GM19467 (cell line): ENCODE measurements around the gene WDR86.

Source experiments
- ATAC-seq: cut with Tn5 transposase; IDR thresholded peaks from one replicate; pipeline ENCODE4 v1.9.1; 2021; ENCODE audit warnings: mild to moderate bottlenecking, moderate library complexity; ENCODE audit not compliant: unreplicated experiment

Gene WDR86

DNA sequence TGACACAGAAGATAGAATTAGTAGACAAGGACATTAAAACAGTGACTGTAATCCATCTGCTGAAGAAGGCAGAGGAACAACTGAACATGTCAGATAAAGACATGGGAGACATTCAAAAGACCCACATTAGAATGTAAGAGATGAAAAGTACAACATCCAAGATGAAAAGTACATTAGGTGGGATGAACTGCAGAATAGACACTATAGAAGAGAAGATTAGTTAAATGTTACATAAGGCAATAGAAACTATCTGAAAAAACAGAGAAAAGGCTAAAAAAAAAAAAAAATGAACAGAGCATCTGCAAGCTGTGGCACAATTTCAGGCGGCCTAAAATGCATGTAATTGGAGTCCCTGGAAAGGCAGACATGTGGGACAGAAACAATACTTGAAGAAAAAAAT, 46.7 kb downstream of the WDR86 start:
- ATAC-seq: no peak

GRCh38 chr7:151361193-151361959, 48.5 kb downstream of the WDR86 start:
- no peak for ATAC-seq

DNA sequence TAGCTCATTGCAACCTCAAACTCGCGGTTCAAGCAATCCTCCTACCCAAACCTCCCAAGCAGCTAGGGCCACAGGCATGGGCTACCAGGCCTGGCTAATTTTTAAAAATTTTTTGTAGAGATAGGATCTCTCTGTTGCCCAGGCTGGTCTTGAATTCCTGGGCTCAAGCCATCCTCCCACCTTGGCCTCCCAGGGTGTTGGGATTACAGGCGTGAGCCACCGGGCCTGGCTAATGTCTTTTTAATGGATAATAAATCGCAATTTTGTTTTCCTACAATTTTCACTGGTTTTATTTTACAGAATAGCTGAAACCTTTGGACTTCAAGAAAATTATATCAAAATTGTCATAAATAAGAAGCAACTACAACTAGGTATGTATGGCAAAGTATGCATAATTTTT, 57.3 kb downstream of the WDR86 start:
- ATAC-seq: no peak

GRCh38 chr7:151351967-151352366, 57.9 kb downstream of the WDR86 start:
- ATAC-seq: no peak

GRCh38 chr7:151351027-151351426, 58.8 kb downstream of the WDR86 start:
- no peak for ATAC-seq

- ATAC-seq: peak; percentile 41
These were observed 60.4 kb downstream of the WDR86 start for GRCh38 chr7:151349507-151349853.

DNA sequence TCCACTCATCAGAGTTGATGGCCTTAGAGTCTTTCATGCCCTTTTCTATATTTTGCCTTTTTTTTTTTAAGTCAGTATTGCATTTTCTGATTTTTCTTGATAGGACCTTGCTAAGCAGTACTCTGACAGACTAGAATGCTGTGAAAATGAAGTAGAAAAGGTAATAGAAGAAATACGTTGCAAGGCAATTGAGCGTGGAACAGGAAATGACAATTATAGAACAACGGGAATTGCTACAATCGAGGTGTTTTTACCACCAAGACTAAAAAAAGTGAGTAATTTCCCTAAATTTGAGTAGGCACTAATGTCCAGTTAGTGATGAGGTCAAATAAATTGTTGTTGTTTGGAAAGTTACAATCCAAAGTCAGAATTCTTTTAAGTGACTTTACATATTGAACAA, 60.9 kb downstream of the WDR86 start:
- no peak for ATAC-seq

- no peak for ATAC-seq
These were observed 62.6 kb downstream of the WDR86 start for GRCh38 chr7:151347200-151347599.

GRCh38 chr7:151346470-151346769, 63.4 kb downstream of the WDR86 start:
- ATAC-seq: no peak

GRCh38 chr7:151345576-151346469, 64.0 kb downstream of the WDR86 start:
- no peak for ATAC-seq

DNA sequence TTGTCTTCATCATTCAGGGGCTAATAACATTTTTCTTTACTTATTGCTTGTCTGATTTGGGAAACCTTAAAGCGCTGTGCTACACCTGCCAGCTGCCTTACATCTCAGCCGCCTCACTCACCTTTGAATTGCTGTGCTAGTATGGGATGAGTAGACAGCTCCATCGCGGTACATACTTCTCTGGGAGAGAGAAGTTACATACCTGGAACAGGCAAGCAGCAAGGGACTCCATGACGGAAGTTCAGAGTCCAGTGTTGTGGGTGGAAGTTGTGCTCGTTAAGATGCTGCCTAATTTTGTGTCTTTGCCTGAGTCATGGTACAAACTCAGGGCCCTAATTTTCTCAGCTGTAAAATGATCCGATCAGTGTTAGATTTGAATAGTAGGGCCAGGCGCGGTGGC, 66.3 kb downstream of the WDR86 start:
- no peak for ATAC-seq

- ATAC-seq: no peak
These were observed 67.0 kb downstream of the WDR86 start for GRCh38 chr7:151342811-151343210.

DNA sequence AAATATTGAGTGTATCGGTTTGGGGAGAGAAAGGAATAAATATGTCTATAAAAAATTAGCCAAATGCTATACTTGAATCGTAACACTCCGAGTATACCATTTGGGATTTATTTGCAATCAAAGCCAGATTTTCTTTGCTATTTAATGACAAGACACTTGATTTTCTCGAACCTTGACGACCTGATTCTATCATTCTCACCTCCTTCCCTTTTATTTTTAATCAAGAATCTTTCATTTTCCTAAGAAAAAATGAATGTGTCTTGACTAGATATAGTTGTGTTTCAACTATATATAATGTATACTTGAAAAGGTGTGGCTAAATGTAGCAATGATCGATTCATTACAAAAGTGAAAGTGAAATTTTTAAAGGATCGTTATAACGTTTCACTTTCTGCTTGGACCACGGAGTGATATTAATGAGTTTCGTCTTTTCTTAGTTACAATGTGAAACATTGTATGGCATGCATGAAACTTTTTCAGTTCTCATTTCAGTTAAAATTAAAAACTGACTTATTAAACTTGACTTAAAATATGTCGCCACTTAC, 67.7 kb downstream of the WDR86 start:
- ATAC-seq: peak; percentile 48

- ATAC-seq: peak; percentile 47
These were observed 68.3 kb downstream of the WDR86 start, which contains the start of gene NUB1 for GRCh38 chr7:151341357-151342101. Gene NUB1, plus strand, starts transcription at chr7:151341812. Its CDS starts 3,538 bp downstream, at chr7:151345350.

DNA sequence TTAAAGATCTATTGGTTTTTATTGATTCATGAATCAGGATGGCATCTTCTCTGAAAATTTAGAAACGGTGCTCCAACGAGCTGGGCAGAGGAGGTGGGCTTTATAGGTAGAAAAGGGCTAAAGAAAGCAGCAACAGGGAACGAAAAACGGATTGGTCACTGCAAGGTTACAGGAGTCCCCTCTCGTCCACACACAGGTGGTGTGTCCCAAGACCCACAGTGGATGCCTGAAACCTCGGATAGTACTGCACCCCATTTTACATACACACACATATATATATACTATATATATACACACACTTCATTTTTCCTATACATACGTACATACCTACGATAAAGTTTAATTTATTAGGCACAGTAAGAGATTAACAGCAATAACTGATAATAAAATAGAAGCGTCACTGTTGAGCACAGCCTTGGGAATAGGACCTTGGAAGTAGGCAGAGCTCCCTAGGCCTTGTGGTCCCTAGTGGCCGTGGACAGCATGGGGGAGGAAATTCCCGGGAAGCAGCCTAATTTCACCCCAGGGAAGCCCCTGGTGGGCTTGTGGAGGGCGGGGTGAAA, 69.0 kb downstream of the WDR86 start:
- no peak for ATAC-seq

- peak; percentile 38 for ATAC-seq
These were observed 70.0 kb downstream of the WDR86 start for GRCh38 chr7:151339651-151340382.

- no peak for ATAC-seq
These were observed 71.0 kb downstream of the WDR86 start for GRCh38 chr7:151338809-151339208.

DNA sequence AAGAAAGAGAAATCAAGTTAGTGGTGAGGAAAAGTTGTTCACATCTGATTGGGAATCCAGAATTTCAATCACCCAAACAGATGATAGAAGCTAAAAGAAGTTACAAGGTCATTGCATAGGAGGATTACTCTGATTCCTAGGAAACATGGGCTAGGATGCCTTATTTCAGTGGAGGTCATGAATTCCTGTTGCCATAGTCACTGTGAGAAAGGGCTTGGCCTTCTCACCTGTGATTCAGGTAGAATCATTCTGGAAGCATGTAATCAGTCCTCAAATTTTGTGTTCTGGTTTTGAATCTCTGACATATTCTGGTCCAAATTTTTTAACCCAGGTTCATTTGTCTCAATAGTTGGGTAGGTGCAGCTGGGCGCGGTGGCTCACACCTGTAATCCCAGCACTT, 72.5 kb downstream of the WDR86 start:
- no peak for ATAC-seq

- ATAC-seq: no peak
These were observed 73.7 kb downstream of the WDR86 start for GRCh38 chr7:151336027-151336708.

DNA sequence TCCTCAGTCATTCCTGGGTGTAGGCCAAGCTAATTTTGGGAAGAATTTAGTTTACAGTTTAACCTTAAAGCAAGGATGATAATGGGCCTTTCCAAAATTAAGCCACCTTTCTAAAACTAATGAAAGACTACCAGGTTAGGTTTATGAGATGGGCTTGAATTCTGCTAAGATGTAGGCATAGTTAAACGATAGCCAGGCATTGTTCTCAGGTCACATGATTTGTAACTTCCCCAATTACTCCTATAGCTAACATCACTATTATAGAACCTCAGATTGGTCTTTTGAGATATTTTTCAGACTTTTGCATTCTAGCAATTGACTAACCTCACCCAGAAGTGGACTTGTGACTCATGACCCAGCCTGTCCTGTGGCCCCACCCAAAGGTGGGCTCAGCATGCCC, 75.2 kb downstream of the WDR86 start:
- no peak for ATAC-seq
